ENCODE measurements around the gene MAPK10. TPM values are rescaled to one million over a fixed set of nuclear protein-coding genes. Genes with fewer than 3 reads are reported as not detected.

The MAPK10 gene
- total RNA-seq, 1 experiment from 2014 or later, result 4.7 TPM

GRCh38 chr4:86151196-86151595, 208.7 kb downstream of the MAPK10 start:
- H4K91ac ChIP-seq (ENCODE audit: insufficient read length, low read depth, low read length), result no peak overlapping the region
- no peak overlapping the region for H2BK120ac ChIP-seq (ENCODE audit: low read depth, low read length, poor library complexity, severe bottlenecking)
- H3K4me2 ChIP-seq (ENCODE audit: insufficient read depth, insufficient read length, low read length), result no peak overlapping the region
- no peaks in the 10 kb centered on the region for H4K20me1 ChIP-seq (ENCODE audit: control insufficient read depth, insufficient read depth, insufficient read length)
- no peak overlapping the region for H2BK20ac ChIP-seq (ENCODE audit: low read depth, low read length, poor library complexity, severe bottlenecking)
- no peak for DNase-seq
- H2BK12ac ChIP-seq (ENCODE audit: insufficient read length, low read depth, low read length), result no peak overlapping the region
- H3K23ac ChIP-seq (ENCODE audit: insufficient read length, low read depth, low read length), result no peak overlapping the region
- H2AK5ac ChIP-seq (ENCODE audit: insufficient read length, low read length), result no peak overlapping the region
- H3K9me3 Mint-ChIP-seq, result no peaks in the 10 kb centered on the region
- H3K79me1 ChIP-seq (ENCODE audit: insufficient read depth, low read depth, low read length, poor library complexity, severe bottlenecking), result no peaks in the 10 kb centered on the region
- no peak overlapping the region for H3K9ac ChIP-seq (ENCODE audit: extremely low read depth, insufficient read length, low read length)
- H3K14ac ChIP-seq (ENCODE audit: insufficient read depth, low read length), result no peak overlapping the region
- no peak overlapping the region for H2BK5ac ChIP-seq (ENCODE audit: insufficient read length, low read length)
- H3K36me3 Mint-ChIP-seq (ENCODE audit: insufficient read depth in 1 of 3, low read depth in 3 of 3), result no peaks in the 10 kb centered on the region
- H3K9me3 ChIP-seq (ENCODE audit: control insufficient read depth, low read depth, low read length), result no peaks in the 10 kb centered on the region
- H3K56ac ChIP-seq (ENCODE audit: insufficient read length, low read depth, low read length), result no peak overlapping the region
- no peak overlapping the region for H3K4me3 Mint-ChIP-seq
- H3K27me3 Mint-ChIP-seq (ENCODE audit: low read depth), result no peaks in the 10 kb centered on the region
- H4K8ac ChIP-seq (replicated peaks; ENCODE audit: insufficient read length, low read depth, low read length), result no peak overlapping the region
- H3K23me2 ChIP-seq (ENCODE audit: insufficient read length, low read depth, low read length, poor library complexity, severe bottlenecking), result no peaks in the 10 kb centered on the region
- no peaks in the 10 kb centered on the region for H3K4me1 ChIP-seq (ENCODE audit: insufficient read depth, low read length)
- H3K27ac ChIP-seq (ENCODE audit: insufficient read length, low read depth, low read length), result no peak overlapping the region
- H4K5ac ChIP-seq (ENCODE audit: insufficient read length, low read depth, low read length), result no peak overlapping the region
- TF ChIP-seq CTCF (conservative IDR thresholded peaks at IDR 0.05), result no peak
- no peak overlapping the region for H3K4ac ChIP-seq (ENCODE audit: low read depth, low read length)
- WGBS (ENCODE audit: extremely low coverage, insufficient read length, low lambda C conversion rate), result no CpG with 5 or more reads among the region's 3 CpGs
- H3K27ac Mint-ChIP-seq, result peak overlapping the region in 1 of 3 experiments; percentile 35; a peak in 1 of 7 replicates
- no peaks in the 10 kb centered on the region for H3K27me3 ChIP-seq (ENCODE audit: insufficient read depth, low read length)
- no peak overlapping the region; the same call in 1 of the 2 replicates for H2BK15ac ChIP-seq (ENCODE audit: low read depth, low read length)
- H3K18ac ChIP-seq (ENCODE audit: insufficient read length, low read depth, low read length), result no peak overlapping the region
- no peaks in the 10 kb centered on the region for H3K79me2 ChIP-seq (ENCODE audit: insufficient read depth, low read length)
- no peak overlapping the region for H2AFZ ChIP-seq (ENCODE audit: low read length)
- peaks cover 0 to 2% of the 10 kb centered on the region in 2 experiments; a peak in 1 of 4 replicates for H3K4me1 Mint-ChIP-seq
- H3T11ph ChIP-seq (ENCODE audit: low read length), result no peak overlapping the region
